ENCODE data around the gene GPR107.

GPR107 gene

GRCh38 chr9:130028493-130029222 lies 25.0 kb upstream of the GPR107 start:
- DNase-seq = no peak

- DNase-seq = no peak
Observed at GRCh38 chr9:130029223-130029973, 24.3 kb upstream of the GPR107 start.

- DNase-seq = no peak
Observed at GRCh38 chr9:130030651-130031127, 23.0 kb upstream of the GPR107 start.

GRCh38 chr9:130034570-130034969 lies 19.1 kb upstream of the GPR107 start:
- no peak for DNase-seq

DNA sequence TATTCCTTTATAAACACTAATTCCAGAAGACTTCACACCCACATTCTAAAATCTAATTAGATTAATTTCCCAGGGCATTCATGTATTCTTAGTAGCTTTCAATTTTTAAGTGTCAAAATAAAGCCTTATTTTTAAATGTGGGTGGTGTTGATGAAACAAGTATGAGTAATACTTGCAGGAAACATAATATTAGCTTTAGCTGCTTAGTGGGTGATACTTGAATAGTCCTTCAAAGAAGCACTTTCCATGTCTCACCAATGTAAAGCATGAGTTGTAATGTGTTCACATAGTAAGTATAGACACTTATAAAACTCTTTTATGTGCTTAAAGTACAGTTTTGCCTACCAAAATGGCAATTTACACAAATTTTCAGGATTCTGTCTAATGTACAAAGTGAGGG lies 17.6 kb upstream of the GPR107 start:
- no peak for DNase-seq

- no peak for DNase-seq
Observed at GRCh38 chr9:130039528-130040147, 14.1 kb upstream of the GPR107 start.

DNA sequence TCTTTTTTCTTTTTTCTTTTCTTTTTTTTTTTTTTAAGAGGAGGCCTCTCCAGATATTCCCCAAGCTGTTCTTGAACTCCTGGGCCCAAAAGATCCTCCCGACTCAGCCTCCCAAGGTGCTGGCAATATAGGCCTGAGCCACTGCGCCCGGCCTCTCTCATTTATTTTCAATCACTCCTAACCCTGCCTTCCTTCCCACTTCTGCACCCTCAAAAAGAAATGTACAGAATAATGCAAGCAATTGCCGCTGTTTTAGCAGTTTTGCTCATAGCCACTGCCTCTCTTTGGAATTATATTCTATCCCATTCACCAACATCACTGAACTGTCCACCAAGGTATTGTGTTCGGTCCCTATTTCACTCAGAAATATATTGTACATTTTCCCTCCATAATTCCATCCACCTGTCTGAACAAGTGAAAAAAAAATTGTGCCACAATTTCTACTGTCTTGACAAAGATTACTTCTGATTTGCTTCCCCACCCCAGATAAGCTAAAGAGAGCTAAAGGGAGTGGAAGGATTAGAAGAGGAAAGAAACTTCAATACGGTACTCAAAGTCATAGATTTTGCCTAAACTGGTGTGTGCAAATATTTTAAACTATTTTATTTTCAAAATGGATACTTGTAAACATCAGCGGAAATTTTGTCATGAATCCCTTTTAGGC lies 12.6 kb upstream of the GPR107 start:
- no peak for DNase-seq

DNA sequence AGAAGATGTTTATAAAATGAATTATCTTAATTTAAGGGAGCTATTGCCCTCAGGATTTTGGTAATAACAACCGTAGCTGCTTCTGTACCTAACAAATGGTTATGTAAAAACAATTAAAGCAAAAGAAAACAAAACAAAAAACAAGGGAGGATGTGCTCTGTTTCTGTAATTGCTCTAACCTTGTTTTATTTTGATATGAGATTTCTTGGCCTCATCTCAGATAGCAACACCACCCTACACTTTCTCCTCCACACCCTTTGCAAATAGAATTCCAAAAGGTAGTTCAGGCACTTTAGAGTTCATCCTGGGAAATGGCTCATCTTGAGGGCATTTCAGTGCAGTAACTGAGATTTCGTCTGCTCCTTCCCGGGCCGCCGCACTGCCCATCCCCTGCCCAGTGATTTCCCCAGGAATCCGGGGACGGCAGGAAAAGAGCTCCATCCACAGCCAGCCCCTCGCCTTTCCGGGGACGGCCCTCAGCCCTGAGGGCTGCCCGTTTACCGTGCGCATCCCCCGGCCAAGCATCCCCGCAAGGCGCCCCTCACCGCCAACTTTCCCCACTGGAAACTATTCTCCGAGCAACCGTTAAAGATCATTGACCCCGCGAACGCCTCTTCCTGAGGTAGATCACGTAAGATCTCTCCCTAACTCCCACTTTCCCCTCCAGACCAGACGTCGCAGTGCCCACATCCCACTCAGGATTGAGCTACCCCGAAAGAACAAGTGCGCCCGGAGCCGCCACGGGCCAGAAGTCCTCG lies 11.9 kb upstream of the GPR107 start:
- DNase-seq = no peak

- DNase-seq = no peak
Observed at GRCh38 chr9:130042406-130042884, 11.3 kb upstream of the GPR107 start.

GRCh38 chr9:130042885-130043653 lies 10.6 kb upstream of the GPR107 start, which contains the start of gene FNBP1:
FNBP1 (minus strand) TSS chr9:130043189; CDS start chr9:130042975, 214 bp downstream.
- DNase-seq = peak; percentile 68

DNA sequence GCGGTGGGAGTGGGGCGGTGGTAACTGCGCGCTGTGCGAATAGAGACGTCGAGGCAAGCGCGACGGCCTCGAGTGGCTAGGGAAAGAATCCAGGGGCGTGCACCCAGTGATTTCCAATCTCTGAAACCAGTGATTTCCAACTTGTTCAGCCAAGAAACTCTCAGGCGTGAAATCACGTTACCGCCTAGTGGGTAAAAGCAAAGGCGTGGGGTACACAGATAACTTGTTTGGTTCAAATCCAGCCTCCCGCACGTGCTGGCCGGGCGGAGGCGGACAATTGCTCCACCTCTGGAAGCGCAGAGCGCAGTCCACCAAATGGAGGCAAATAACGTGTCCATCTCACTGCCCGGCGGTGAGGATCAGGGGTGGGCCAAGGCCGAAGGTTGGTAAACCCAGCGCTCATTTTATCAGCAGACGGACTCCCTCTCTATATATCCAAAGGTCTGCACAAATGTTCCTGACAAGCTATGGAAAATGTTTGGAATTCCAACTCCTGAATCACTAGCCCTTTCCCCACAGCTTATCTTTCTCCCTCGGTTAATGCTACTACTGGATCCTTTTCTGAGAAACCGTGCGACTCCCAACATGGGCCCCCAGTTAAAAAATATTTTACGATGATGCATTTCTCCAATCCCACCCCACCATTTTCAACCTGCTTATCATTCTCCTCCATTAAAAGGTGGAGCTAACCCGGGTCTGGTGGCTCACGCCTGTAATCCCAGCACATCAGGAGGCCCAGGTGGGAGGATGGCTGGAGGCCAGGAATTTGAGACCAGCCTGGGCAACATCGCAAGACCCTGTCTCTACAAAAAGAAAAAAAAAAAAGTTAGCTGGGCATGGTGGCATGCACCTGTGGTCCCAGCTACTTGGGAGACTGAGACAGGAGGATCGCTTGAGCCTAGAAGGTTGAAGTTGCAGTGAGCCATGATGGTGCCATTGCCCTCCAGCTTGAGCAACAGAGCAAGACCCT lies 9.8 kb upstream of the GPR107 start:
- DNase-seq = no peak

DNA sequence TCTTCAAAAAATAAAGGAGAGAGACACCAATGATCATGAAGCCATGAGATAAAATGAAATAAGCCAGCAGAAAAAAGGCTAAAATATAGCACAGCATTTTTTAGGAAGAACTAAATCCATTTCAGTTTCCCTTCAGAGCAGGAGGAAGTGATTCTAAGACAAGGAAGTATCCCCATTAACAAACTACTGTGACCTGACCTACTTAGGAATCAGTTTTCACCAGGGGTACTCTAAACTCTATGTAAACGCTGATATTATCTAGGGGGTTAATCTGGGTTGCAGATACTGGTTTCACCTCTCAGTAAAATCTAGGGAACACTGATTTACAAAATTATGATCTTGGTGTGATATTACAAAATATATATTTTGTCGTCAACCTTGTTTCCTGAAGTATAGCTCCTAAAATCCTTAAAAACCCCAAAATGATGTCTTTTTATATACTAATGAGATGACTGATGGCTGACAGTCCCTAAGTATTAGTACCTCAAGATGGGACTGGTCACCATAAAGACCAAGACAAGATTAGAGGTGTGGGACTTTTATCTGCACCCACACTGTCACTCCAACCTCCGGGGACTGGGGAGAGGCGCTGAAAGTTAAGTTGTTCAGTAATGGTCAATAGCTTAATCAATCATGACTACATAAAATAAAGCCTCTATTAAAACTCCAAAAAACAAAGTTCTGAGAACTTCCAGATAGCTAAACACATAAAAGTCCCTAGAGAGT lies 7.8 kb upstream of the GPR107 start:
- no peak for DNase-seq

DNA sequence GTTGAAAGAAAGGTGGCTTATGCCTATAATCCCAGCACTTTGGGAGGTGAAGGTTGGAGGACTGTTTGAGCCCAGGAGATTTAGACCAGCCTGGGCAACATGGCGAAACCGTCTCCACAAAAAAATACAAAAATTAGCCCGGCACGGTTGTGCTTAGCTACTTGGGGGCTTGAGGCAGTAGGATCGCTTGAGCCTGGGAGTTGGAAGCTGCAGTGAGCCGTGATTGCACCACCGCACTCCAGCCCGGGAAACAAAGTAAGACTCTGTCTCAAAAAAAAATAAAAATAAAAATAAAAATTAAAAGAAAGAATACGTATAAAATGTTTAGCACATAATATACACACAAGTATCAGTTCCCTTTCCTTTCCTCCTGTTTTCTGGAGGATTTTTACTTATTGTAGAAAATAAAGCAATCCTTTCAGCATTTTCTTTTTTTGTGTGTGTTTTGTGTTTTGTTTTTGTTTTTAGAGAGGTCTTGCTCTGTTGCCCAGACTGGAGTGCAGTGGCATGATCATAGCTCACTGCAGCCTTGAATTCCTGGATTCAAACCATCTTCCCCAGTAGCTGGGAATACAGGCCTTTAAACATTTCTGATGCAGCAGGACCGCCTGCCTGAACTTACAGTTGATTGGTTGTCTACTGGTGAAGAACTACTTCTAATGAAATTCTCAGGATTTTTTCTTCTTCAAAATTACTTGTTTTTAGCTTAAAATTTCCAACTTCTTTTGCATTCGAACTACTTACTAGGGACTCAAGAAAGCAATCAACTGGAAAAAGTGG lies 4.1 kb upstream of the GPR107 start:
- no peak for DNase-seq

DNA sequence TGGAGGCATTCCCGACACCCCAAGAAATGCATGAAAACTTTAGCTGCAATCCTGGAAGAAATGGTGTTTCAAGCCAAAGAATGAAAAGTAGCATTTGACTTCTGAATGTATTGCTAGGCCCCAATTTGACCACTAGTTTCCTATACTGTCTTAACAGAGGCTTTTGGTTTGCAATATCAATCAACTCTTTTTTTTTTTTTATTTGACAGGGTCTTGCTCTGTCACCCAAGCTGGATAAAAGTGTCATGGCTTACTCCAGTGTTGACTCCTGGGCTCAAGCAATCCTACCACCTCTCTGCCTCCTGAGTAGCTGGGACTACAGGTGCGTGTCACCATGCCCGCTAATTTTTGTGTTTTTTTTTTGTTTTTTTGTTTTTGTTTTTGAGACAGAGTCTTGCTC lies 3.2 kb upstream of the GPR107 start:
- no peak for DNase-seq

GRCh38 chr9:130051855-130052254 lies 1.9 kb upstream of the GPR107 start:
- no peak for DNase-seq

GRCh38 chr9:130053109-130053503 lies 600 bp upstream of the GPR107 start:
- no peak for DNase-seq

GRCh38 chr9:130054325-130054786 lies 650 bp downstream of the GPR107 start:
- DNase-seq = no peak

- DNase-seq = no peak
Observed at GRCh38 chr9:130054820-130055219, 1.1 kb downstream of the GPR107 start.

DNA sequence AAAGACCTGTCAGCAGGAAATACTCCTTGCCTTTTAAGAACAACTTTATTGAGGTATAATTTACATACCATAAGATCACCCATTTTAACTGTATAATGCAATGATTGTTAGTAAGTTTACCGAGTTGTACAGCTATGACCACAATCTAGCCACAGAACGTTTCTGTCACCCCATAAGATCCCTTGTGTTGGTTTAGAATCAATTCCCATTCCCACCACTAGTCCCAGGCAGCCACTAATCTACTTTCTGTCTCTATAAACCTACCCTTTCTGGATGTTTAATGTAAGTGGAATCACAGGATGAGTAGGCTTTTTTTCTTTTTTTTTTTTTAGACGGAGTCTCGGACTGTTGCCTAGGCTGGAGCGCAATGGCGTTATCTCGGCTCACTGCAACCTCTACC lies 4.4 kb downstream of the GPR107 start:
- no peak for DNase-seq
